Ecto neural progenitor cell (in vitro differentiated cells): ENCODE measurements around the gene KIF6.

Experiments
- DNase-seq: peaks from one replicate; pipeline ENCODE4 v3.0.0-alpha.2; 2018; ENCODE audit warnings: low spot score

The KIF6 gene

GRCh38 chr6:39664173-39664572, 61.0 kb downstream of the KIF6 start:
- DNase-seq = no peak

GRCh38 chr6:39657355-39658135, 67.7 kb downstream of the KIF6 start:
- no peak for DNase-seq

- DNase-seq = no peak
Observed at GRCh38 chr6:39654121-39654520, 71.1 kb downstream of the KIF6 start.

GRCh38 chr6:39653612-39654011, 71.6 kb downstream of the KIF6 start:
- no peak for DNase-seq

- DNase-seq = no peak
Observed at GRCh38 chr6:39649996-39650395, 75.2 kb downstream of the KIF6 start.

- no peak for DNase-seq
Observed at GRCh38 chr6:39646751-39647420, 78.3 kb downstream of the KIF6 start.

- no peak for DNase-seq
Observed at GRCh38 chr6:39642270-39642669, 82.9 kb downstream of the KIF6 start.

GRCh38 chr6:39638126-39638822, 86.9 kb downstream of the KIF6 start:
- no peak for DNase-seq

- no peak for DNase-seq
Observed at GRCh38 chr6:39634646-39635341, 90.4 kb downstream of the KIF6 start.

GRCh38 chr6:39625209-39625608, 100.0 kb downstream of the KIF6 start:
- no peak for DNase-seq

- DNase-seq = no peak
Observed at GRCh38 chr6:39623750-39624149, 101.5 kb downstream of the KIF6 start.

GRCh38 chr6:39617520-39617919, 107.7 kb downstream of the KIF6 start:
- DNase-seq = no peak

- no peak for DNase-seq
Observed at GRCh38 chr6:39617026-39617425, 108.2 kb downstream of the KIF6 start.

GRCh38 chr6:39615622-39616021, 109.6 kb downstream of the KIF6 start:
- DNase-seq = no peak

- no peak for DNase-seq
Observed at GRCh38 chr6:39614393-39614950, 110.7 kb downstream of the KIF6 start.

GRCh38 chr6:39610221-39610620, 115.0 kb downstream of the KIF6 start:
- no peak for DNase-seq

GRCh38 chr6:39608652-39609345, 116.4 kb downstream of the KIF6 start:
- DNase-seq = no peak

- no peak for DNase-seq
Observed at GRCh38 chr6:39602601-39603519, 122.3 kb downstream of the KIF6 start.

- no peak for DNase-seq
Observed at GRCh38 chr6:39599973-39600372, 125.2 kb downstream of the KIF6 start.

GRCh38 chr6:39599341-39599740, 125.9 kb downstream of the KIF6 start:
- no peak for DNase-seq
